ENCODE results near the gene SEC14L2.

DNA sequence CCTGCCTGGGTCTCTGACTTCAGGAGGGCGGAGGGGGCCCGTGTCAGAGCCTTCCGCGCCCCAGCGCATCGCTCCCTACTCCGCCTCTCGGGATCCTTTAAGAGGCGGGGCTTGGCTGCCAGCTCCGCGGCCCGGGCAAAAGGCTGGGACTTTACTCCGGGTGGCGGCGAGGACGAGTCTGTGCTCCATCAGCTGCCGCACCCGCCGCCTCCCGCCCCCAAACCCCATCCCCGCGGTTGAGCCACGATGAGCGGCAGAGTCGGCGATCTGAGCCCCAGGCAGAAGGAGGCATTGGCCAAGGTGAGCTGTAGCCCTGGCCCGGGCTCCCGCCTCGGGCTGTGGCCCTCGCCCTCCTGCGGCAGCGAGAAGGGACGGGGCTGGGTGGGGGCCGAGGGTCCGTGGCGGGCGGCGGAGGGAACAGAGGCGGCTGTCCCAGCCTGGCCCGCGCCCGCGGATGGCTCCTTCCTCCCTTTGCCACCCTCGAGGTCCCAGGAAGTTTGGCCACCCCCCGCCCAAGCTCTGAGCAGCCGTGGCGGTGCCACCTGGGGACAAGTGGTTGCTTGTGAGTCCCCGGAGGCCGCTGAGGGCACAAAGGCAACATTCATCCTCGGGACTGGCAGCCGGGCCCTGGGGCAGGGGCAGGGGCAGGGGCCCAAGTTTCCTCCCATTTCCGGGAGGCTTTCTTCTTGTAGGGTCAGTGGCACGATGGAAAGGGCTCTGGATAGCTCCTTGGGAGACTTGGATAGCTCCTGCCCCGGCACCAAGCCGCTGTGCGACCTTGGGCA is at the start of gene SEC14L2:
- TF ChIP-seq CTCF (IDR thresholded peaks at IDR 0.05; ENCODE audit: insufficient read depth, low read length, poor library complexity, severe bottlenecking) (no peak), EZH2phosphoT487 (conservative IDR thresholded peaks at IDR 0.05; ENCODE audit: low read length) (no peak)
